ACHN (cell line): ENCODE measurements around the gene TMEM272.

Experiments
- DNase-seq: peaks from one replicate; pipeline ENCODE4 v3.0.0-alpha.2; 2015
- in situ Hi-C: cut with HindIII; loops from 2 replicates; pipeline ENCODE4 v1.10.0; 2017; ENCODE audit warnings: low sequenced_read_pairs, low pct_ligation_motif_present, low pct_unique_long_range_greater_than_20kb

TMEM272 gene

DNA sequence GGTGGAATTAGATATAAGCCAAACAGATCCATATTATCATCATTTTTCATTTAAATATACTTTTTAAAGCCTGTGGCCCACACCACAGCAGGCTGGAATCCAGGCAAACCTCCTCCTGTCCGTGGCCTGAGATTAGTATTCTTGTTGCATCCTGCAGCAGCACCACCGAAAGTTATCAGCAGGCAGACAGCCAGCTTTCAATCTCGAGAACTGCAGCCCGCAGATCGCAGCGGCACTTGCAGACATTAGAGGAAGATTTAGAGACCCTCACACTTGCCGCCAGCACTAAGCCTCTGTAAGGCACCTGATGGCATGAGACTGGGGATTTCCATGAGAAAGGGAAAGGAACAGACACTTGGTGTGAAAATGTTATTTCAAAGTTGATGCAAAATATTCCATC lies 48.4 kb downstream of the TMEM272 start:
- no peak for DNase-seq
- in situ Hi-C loops: no loop called here

DNA sequence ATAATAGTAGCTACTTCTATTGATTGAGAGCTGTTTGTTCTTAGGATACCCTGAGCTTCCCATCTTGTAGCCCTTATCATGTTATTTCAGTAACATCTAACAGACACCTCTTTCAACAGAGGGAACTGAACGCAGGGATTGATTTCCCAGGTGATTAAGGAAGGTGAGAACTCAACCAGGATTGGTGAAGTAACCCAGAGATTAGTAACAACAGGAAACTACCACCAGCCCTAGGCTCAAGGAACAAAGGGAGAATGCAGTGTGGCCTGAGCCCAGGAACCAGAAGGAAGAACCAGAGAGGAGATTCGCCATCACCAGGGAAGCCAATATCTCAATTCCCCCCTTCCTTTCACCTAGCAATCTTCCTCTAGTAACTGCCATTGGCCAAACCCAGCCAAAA lies 49.6 kb downstream of the TMEM272 start:
- no peak for DNase-seq
- in situ Hi-C loops: no loop called here

DNA sequence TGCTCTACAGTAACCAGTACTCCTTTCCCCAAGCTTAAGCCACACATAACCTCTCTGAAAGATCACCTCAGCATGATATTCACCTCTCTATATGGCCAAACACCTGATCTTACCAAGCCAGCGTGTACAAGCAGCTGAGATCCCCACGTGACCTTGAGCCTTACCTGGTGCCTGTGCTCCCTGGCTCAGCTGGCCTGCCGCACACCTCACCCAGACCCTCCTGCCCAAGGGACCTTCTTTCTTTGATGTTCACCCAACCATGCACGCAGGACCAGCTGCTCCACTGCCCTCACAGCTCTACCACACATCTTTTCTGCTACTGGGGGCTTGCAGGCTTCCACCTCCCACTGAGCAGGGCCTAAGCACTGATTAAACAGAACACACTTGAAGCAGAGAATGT lies 50.0 kb downstream of the TMEM272 start:
- in situ Hi-C loops: no loop called here
- DNase-seq: no peak

DNA sequence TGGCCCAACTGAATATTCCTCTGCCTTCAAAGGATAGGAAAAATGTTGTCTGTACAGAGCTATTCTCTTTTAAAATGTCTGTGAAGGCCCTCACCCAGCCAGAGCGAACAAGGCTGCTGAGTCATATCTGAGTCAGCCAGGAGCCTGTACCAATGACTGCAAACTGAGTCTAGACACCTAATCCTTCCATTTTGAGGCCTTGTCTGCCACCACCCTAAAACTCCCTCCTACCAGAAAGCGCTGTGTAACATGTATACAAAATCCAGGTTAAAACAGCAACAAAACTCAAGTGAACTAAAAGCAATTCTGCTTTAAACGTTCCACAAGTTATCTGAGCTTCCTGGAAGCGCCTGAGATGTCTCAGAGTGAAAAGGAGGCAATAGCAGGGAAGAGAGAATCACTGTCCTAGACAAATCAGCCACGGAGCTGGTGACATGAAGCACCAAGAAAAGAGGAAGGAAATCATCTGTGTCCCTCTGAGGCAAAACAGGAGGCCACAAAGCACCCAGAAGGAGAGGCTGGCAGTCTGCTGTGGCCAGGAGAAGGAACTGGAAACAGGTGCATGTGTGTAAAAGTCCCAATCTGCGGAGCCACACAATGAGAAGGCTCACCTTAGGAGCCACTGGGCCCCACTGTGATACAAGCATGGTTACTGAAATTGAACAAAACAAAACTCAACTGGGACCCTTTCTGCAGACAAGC lies 51.3 kb downstream of the TMEM272 start:
- in situ Hi-C loops: no loop called here
- peak; percentile 67 for DNase-seq

DNA sequence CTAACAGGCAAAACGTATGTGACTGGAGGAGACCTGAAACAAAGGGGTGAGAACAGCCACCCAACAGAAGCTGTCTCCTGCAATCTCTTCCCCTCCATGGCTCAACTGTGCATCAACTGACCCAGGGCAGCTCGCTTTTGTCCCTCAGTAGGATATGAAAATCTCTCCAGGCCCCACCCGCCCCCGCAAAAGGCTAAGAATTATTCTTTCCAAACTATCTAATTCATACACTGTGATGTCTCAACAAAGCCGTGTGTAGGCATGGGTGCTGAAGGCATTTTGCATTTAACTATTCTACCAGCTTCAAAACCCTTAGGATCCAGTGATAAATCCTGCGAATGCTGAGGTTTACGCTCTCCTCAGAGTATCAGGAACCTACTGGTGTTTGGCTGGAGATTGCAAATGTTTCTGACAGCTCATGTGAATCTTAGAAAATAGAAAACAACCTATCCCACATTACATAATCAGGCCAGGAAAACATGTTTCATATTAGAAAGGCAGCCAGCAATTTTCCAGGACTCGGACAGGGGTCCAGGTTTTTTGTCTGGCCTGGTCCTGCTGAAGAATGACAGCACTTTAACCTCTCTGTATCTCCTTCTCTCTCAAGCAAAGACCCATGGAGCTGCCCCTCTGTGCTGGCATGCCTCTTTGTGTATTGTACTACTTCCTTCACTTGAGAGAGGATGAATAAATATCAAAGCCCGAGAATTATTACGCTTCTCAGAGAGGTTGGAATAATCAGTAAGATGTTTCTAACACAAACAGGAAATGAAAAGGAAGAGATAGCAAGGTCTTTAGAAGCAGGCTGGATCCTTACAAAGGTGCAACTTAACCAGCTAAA lies 58.3 kb downstream of the TMEM272 start:
- in situ Hi-C loops: no loop called here
- DNase-seq: no peak

DNA sequence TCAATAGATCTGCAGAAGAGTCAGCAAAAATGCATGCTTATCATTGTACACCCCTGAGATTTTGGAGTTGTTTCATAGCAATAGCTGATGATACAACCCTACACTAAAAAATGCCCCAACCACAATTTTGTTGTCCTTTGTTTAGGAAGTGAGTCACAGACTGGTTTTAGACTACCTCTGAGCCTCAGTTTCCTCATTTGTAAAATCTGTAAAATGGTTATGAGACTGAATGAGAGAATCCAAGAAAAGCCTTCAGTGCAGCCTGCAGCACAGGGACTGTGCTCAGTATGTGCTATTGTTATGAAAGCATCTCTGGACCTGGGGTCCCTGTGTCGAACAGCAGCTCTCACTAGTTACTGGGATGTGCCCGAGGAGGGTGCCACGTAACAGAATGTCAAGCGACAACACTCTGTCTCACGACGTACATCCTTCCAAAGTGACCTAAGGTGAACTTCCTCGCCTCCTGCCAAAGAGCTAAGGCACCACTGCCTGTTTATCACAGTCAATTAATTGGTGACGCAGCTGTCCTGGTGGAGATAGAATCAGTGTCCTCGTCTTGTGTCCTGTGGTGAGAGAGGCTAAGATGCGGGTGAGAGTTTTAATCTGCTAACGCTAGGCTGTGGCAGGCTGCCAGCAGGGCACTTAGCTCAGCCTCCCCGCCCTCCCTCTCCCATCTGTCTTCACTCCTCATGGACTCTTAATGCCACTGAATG lies 59.1 kb downstream of the TMEM272 start:
- no peak for DNase-seq
- in situ Hi-C loops: no loop called here

DNA sequence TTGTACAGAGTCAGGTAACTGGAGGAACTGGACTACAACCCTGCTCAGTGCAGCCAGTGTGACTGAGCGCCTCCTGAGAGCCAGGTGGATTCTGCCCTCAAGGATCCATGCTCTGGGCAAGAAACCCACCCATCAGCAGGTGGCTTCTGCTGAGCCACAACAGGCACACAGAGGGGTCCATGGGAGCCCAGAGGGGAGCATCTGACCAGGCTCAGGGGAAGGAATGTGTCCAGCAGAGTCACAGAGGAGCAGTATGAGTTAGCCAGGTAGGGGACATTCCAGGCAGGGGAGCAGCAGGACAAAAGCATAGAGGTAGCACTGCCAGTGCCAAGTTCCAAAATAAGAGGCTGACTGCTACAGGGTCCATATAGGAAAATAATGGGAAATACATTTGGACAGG lies 60.9 kb downstream of the TMEM272 start:
- in situ Hi-C loops: no loop called here
- DNase-seq: no peak

DNA sequence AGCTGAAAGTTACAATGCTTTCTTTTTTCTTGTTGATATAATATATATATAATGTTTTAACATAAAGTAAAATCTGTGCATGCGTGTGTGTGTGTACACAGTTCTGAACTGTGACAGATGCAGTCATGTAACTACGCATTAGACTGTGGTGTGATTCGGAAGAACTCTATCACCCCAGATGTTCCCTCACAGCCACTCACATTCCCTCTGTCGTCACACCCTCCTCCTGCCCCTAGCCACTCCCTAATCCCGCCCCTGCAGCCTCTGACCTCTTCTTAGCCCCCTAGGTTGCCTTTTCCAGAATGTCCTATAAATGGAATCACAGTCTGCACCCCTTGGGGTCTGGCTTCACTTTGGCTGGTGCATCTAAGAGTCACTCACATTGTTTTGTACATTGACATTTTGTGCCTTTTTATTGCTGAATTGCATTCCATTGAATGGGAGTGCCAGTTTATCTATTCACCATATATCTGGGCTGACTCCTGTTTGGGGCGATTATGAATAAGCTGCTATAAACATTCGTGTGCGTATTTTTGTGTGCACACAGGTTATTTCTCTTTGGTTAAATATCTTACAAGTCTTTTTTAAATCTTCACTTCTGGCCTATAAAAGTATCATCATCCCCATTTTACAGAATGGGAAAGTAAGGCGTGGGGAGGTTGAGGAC lies 61.4 kb downstream of the TMEM272 start:
- in situ Hi-C loops: no loop called here
- DNase-seq: no peak

DNA sequence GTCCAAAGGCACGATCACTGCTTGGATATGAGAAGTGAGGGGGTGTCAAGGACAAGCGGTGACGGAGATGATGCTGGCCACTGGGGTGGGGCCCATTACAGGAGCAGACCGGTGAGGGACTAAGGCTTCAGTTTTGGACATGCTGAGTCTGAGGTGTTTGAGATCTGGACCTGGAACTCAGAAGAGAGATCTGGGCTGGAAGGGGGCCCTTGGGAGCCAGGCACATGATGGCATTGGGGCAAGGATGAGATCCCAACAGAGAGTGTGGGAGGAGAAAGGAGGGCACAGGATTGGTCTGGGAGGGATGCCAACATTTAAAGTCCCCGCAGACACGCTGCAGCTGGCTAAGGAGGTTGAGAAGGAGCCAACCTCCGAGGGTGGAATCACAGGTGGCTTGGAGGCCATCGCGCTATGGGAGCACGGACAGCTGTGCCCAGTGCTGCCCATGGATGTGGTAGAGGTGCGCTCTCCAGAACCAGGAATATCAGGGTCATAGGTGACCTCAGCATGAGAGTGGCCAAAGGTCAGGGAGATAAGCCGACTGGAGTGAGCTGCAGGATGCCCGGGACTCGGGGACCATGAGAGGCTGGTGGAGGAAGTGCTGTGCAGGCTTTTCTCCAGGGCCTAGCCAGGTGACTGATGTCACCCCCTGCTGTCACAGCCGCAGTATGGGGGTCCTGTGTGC lies 62.8 kb downstream of the TMEM272 start:
- DNase-seq: no peak
- in situ Hi-C loops: no loop called here

DNA sequence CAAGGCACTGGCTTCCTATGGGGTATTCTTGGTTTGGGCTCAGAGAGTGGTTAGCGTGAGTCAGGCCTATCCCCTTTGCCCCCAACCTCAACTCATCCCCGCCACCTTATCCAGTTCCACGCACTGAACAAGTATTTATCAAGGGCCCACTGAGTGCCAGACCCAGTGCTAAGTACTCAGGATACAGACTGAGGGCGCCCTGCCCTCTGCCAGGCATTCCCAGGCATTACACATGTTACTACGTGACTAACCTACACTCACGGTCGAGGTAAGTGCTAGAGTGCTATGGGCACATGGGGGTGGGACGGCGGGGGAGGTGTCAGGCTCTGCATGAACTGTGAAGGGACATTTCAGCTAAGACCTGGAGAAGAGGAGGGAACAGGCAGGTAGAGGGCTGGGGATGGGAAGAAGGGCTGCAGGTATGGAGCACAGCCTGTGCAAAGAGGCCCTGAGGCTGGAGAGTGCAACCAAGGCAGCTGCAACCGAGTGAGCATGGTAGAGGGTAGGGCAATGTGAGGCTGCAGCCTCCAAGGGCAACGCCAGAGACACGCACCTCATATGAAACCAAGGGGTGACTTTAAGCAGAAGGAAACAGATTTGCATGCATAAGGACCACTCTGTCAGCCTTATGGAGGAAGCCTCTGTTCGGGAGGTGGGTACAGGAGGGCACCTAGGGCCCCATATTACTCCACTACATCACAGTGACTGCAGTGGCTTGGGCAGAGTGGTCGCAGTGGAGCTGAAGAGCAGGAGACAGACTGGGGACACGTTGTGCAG lies 63.5 kb downstream of the TMEM272 start:
- in situ Hi-C loops: no loop called here
- DNase-seq: peak; percentile 36

DNA sequence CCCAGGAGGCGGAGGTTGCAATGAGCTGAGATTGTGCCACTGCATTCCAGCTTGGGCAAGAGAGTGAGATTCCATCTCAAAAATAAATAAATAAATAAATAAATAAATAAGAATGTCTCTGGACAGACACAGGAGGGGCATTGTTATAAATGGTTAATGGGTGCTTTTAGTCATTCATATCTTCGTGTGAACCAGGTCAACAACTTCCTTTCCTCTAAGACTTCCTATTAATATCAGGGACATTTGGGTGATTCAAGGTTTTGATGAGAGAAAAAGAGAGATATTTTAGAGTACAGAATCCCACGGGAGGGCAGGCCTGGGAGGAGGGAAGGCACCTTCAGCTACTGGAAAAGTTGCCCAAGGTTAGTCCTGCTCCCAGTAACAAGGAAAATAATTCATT lies 64.9 kb downstream of the TMEM272 start:
- no peak for DNase-seq
- in situ Hi-C loops: no loop called here

DNA sequence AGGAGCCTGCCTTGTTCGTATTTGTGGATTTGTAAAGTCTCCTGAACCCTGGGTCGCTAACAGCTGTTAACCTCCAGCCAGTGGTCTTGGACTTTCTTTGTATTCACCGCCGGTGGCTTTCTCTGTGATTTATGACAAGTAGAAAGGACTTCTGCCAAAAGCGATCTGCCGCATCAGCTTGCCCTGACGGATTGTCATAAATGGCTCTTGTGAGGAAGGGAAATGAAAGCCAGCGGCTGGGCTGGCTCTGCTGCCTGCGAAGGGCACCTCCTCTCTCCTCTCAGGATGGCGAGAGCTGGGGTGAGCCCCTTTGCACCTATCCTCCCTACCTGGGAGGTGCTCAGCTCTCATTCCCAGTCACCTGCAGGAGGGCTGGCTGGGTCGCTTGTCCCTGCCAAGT lies 66.6 kb downstream of the TMEM272 start:
- in situ Hi-C loops: no loop called here
- DNase-seq: no peak

DNA sequence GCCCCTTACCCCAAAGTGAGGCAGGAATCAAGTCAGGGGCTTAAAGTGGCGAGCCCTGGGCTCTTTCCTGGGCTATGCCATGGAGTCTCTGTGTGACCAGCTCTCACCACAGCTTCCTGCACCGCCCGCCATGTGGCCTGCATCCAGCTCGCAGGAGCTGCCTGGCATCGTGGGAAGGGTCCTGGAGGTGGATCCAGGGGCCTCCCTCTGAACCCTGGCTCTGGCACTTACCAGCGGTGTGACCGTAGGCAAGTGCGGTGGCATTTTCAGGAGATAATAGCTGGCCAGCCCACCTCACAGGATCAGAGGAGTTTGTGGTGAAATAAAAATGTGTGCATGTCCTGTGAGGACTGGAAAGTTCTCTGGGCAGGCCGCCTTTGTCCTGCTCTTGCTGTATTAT lies 67.1 kb downstream of the TMEM272 start:
- in situ Hi-C loops: no loop called here
- no peak for DNase-seq

DNA sequence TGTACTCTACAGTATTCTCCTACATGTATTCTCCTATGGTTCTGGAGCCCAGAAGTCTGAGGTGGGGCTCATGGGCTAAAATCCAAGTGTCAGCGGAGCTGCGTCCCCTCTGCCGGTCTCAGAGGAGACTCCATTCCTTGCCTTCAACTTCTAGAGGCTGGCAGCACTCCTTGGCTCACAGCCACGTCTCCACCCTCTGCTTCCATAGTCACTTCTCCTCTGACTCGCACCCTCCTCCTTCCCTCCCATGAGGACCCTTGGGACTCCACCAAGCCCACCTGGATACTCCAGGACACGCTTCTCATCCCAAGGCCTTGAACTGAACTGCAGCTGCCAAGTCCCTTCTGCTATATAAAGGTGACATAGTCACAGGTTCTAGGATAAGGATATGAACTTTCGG lies 68.8 kb downstream of the TMEM272 start:
- in situ Hi-C loops: no loop called here
- DNase-seq: no peak

DNA sequence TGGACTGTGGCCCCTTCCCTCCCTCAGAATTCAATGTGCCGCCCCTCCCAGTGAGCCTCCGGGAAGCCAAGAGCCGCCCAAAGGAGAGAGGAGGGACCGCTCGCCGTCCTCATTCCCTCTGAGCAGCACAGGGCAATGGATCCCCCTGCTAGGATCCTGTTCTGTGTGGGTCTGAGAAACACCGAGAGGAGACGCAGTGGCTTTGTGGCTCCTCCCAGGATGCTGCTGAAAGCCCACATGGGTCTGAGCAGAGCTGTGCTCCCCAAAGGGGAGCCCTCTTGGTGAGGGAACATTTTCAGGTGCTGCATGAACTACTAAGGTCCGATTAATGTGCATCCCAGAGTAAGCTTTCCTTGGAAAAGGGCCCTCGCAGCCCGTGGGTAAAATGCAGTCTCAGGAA lies 71.5 kb downstream of the TMEM272 start:
- in situ Hi-C loops: no loop called here
- DNase-seq: no peak

DNA sequence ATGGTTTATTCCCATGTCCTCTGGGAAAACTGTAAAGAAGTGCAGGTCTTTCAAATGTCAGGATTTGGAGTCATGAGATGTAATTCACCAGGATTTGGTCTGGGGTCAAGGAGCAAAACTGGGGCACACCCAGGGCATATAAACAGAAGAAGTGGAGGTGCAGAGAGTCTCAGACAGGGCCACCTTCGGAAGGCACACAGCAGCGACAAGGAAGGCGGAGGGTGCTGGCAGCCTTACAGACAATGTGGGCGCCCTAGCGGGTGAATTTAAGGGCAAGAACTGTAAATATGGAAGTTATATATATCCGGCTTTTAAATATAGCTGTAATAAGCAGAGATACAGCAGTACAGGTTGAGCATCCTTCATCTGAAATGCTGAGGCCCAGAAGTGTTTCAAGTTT lies 72.2 kb downstream of the TMEM272 start:
- in situ Hi-C loops: no loop called here
- no peak for DNase-seq

DNA sequence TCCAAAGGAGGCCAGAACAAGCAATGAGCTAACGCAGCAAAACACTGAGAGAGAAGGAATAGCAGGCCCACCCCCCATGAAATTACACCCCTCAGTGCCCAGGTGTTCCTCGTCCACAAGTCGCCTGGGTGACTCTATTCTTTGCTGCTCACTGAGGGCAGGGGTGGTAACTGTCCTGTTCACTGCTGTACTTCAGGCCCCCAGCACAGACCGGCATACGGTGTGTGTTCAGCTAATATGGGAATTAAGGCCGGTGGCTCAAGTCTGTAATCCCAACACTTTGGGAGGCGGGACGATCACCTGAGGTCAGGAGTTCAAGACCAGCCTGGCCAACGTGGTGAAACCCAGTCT lies 72.9 kb downstream of the TMEM272 start:
- in situ Hi-C loops: no loop called here
- no peak for DNase-seq
